ENCODE data around the gene PRPH. TPM values are rescaled to one million over a fixed set of nuclear protein-coding genes. Genes with fewer than 3 reads are reported as not detected.

Gene PRPH
- total RNA-seq, 4 donors from 2014 or later: 0.19 to 1.4 (median 0.61) TPM; not detected in 1

DNA sequence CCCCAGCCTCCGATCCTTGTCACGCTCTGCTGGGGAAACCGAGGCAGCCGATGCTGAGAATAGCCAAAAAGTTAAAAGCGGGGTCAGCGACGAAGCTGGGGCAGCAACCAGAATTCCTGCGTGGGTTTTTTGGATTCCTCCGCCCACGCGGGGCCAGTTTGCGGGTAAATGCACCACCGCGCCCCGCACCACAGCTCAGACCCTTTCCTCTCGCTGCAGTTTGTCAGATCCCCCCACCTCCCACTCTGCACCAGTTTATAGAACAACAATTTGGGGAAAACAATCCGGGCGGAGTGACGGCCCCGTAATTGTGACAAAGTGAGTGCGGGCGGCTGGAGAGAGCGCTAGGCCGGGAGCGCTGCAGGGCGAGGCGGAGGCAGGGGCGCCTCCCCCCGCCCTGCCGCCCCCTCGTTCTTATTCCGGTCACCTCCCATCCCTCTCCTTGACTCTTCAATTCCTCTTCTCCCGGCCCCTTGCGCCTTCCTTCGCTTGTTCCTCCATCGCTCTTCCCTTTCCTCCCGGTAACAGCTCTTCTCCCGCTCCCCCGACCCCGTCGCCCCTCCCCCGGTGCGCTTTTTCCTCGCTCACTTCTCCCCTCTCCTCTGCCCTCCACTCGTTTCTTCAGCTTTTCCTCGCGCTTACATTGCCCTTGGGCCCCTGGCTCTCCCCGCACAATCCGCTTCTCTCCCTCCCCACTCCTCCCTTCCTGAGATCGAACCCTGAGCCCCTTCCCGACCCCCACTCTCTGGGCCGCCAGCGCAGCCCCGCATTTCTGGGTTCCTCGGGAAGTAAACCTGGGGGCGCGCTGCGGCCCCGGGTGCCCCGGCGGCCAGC lies 51.1 kb downstream of the PRPH start:
- WGBS, 2 donors: 2 to 3% methylated on average over 61 of the region's 61 CpGs
- peak in 1 of 2 donors; percentile 78 for DNase-seq (ENCODE audit: low spot score in 2 of 2)
- peak overlapping the region; percentile 4 for H3K4me3 ChIP-seq (ENCODE audit: low read depth, poor library complexity, severe bottlenecking)
- no peak for TF ChIP-seq POLR2A (IDR thresholded peaks at IDR 0.05)
- TF ChIP-seq, protein P1, sequence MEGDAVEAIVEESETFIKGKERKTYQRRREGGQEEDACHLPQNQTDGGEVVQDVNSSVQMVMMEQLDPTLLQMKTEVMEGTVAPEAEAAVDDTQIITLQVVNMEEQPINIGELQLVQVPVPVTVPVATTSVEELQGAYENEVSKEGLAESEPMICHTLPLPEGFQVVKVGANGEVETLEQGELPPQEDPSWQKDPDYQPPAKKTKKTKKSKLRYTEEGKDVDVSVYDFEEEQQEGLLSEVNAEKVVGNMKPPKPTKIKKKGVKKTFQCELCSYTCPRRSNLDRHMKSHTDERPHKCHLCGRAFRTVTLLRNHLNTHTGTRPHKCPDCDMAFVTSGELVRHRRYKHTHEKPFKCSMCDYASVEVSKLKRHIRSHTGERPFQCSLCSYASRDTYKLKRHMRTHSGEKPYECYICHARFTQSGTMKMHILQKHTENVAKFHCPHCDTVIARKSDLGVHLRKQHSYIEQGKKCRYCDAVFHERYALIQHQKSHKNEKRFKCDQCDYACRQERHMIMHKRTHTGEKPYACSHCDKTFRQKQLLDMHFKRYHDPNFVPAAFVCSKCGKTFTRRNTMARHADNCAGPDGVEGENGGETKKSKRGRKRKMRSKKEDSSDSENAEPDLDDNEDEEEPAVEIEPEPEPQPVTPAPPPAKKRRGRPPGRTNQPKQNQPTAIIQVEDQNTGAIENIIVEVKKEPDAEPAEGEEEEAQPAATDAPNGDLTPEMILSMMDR (IDR thresholded peaks at IDR 0.05): no peak
- intact Hi-C loops (cut with DNase I; ENCODE audit: low total_unique reads): no loop called here

DNA sequence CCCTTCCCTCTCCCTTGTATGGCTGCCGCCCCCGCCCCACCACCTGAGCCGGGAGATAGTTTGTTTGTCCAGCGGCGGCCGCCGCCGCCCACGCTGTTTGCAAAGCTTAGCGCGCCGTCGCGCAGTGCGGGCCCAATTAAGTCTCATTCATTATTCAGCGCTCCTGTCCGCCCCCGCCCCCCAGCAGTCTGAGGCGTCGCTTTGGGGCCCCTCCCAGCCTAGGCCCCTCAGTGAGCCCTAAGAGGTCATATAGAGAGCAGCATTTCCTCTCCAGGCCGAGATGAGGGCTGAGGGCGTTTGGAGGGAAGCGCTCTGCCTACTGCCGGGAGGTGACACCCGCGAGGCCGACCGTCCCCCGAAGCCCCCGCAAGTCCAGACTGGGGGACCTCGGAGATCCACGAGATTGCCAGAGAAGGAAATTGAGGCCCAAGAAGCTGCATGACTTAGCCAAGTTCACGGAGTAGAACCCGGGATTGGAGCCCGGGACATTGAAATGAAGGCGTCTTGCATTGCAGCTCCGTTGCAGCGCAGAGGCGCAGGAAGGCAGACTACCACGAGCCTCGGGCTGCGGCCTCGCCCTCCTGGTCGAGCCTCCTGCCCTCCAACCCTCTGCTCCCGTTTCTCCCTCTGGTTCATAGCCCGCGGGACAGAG lies 51.8 kb downstream of the PRPH start, which contains the start of gene DNAJC22:
DNAJC22 (plus strand) TSS at position 230 of the 652 bp plus-strand sequence. CDS start 1,985 bp downstream, outside the sequence.
- 1 to 2% methylated on average over 43 to 45 of the region's 47 CpGs for WGBS, 2 donors
- DNase-seq (ENCODE audit: low spot score in 2 of 2): peak in 1 of 2 donors; percentile 87
- intact Hi-C loops (cut with DNase I; ENCODE audit: low total_unique reads): no loop called here
- TF ChIP-seq, protein P1 (IDR thresholded peaks at IDR 0.05): no peak
- TF ChIP-seq POLR2A (IDR thresholded peaks at IDR 0.05): no peak
- peak within 1 kb of the TSS; percentile 4 for H3K4me3 ChIP-seq (ENCODE audit: low read depth, poor library complexity, severe bottlenecking)

DNA sequence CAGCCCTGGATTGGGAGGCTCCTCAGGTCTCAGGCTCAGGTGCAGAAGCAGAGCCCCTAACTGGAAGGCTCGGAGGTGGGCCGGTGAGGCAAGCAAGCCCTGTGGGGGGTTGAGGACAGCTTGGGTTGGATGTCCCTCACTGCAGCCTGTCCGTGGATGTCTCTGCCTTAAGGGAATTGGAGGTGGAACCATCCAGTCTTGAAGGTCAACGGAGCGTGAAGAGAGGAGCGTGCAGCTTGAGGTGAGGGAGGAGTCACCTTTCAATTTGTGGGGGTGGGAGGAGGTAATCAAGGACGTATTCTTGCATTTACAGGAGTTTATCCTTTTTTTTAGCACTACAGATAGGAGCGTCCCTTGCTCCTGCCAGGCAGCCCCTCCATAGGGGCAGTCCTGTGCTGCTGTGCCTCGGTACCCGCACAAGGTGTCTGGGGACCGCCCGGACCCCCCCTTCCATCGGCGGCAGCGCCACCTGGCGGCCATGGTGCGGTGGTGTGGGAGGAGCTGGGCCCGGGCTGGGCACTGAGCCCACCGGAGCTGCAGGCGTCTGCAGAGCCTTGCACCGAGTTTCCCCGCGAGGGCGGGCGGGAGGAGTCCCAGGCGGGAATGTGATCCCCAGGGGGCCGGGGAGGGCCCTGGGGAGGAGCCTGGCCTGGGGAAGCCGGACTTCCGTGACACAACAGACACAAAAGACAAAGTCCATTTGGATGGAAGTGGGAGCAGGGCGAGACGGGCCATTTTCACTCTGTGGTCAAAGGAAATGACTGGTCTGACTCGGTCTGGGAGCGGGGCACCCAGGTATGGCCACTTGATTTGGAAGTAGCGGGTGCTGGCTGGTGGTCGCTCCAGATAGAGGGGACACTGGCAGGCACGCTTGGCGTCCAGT lies 52.6 kb downstream of the PRPH start:
- 13 to 16% methylated on average over 37 of the region's 37 CpGs for WGBS, 2 donors
- no peak overlapping the region for H3K4me3 ChIP-seq (ENCODE audit: low read depth, poor library complexity, severe bottlenecking)
- DNase-seq (ENCODE audit: low spot score in 2 of 2): peak in 1 of 2 donors; percentile 94
- intact Hi-C loops (cut with DNase I; ENCODE audit: low total_unique reads): no loop called here
- TF ChIP-seq POLR2A (IDR thresholded peaks at IDR 0.05): no peak
- TF ChIP-seq, protein P1 (IDR thresholded peaks at IDR 0.05): peak in 1 of 3 donors; percentile 59

Other genes with a start within 250 kb of the PRPH start
- 100 to 1,000 TPM in 1 of 4 donors, 10 to 100 TPM in 3; 43.2 to 169 (median 79.6) TPM for gene KMT2D, start 234.4 kb upstream of the PRPH start, total RNA-seq
- gene RHEBL1, start 225.2 kb upstream of the PRPH start, total RNA-seq: 1 to 10 TPM; 1.4 to 2.1 (median 1.9) TPM
- gene DHH, start 200.3 kb upstream of the PRPH start, total RNA-seq: under 1 TPM in 3 of 4 donors, not detected in 1; 0.23 to 0.45 (median 0.29) TPM
- gene LMBR1L, start 184.3 kb upstream of the PRPH start, total RNA-seq: 100 to 1,000 TPM in 1 of 4 donors, 10 to 100 TPM in 3; 39.7 to 129 (median 49.4) TPM
- gene TUBA1B, start 163.8 kb upstream of the PRPH start, total RNA-seq: 100 to 1,000 TPM; 199 to 347 (median 240) TPM
- 100 to 1,000 TPM in 2 of 4 donors, 10 to 100 TPM in 2; 68.0 to 137 (median 108) TPM for gene TUBA1A, start 106.1 kb upstream of the PRPH start, total RNA-seq
- gene TUBA1C, start 30.1 kb upstream of the PRPH start, total RNA-seq: 100 to 1,000 TPM; 211 to 475 (median 280) TPM
- 10 to 100 TPM in 1 of 4 donors, 1 to 10 TPM in 3; 2.1 to 24.2 (median 6.7) TPM for gene TROAP, start 28.1 kb downstream of the PRPH start, total RNA-seq
- 1 to 10 TPM in 2 of 4 donors, under 1 TPM in 1, not detected in 1; 0.62 to 2.5 (median 1.1) TPM for gene C1QL4, start 42.0 kb downstream of the PRPH start, total RNA-seq
- under 1 TPM; 0.21 to 0.52 (median 0.35) TPM for gene DNAJC22, start 51.7 kb downstream of the PRPH start, total RNA-seq
- 10 to 100 TPM; 14.0 to 26.5 (median 19.6) TPM for gene SPATS2, start 72.3 kb downstream of the PRPH start, total RNA-seq
- 1 to 10 TPM in 1 of 4 donors, under 1 TPM in 1, not detected in 2; 0.17 to 1.1 TPM for gene KCNH3, start 243.9 kb downstream of the PRPH start, total RNA-seq

All from lower leg skin (tissue), 4 donors.